Caco-2 (cell line): ENCODE data around the gene GCNT4. TPM values are rescaled to one million over a fixed set of nuclear protein-coding genes. Genes with fewer than 3 reads are reported as not detected.

Experiments used
- BruUV-seq: library from RNA; stranded (reverse); fragments of 400-500 nt; replicated peaks from 2 replicates; lab custom pipeline; 2021; lab: Mats Ljungman, UMichigan
- CTCF ChIA-PET: fragments of 300-600 bp; sonication (Branson Sonifier 250); formaldehyde crosslinking; loops from one replicate; lab custom pipeline; 2022; ENCODE audit warnings: antibody characterized with exemption; lab: Charles Lee
- POLR2A ChIA-PET: fragments of 300-600 bp; sonication (Branson Sonifier 250); formaldehyde crosslinking; loops from one replicate; lab custom pipeline; 2022; ENCODE audit warnings: antibody characterized with exemption; lab: Charles Lee
- DNase-seq, 2 experiments: peaks; one replicate each; pipeline versions ENCODE4 v3.0.0 to v3.0.0-alpha.2; 2020 to 2022
- H3K27me3 ChIP-seq: replicated peaks from 2 replicates; pipeline ENCODE4 v1.6.0; 2011; ENCODE audit warnings: low read length; ENCODE audit not compliant: control insufficient read depth, insufficient read depth
- H3K36me3 ChIP-seq: 2 replicates; pipeline ENCODE4 v1.5.1; 2011; ENCODE audit warnings: low read length; ENCODE audit not compliant: control insufficient read depth, insufficient read depth
- H3K4me1 ChIP-seq: fragments of 250-450 bp; sonication (Bioruptor Pico); 2 replicates; pipeline ENCODE4 v1.5.1; 2020; ENCODE audit warnings: mild to moderate bottlenecking
- H3K4me3 ChIP-seq: 2 replicates; pipeline ENCODE4 v1.5.1; 2011; ENCODE audit warnings: low read depth, mild to moderate bottlenecking, control low read depth, low read length
- H3K9me3 ChIP-seq: fragments of 250-450 bp; sonication (Bioruptor Pico); 2 replicates; pipeline ENCODE4 v1.5.1; 2020; ENCODE audit warnings: mild to moderate bottlenecking, moderate library complexity
- H3K27ac Mint-ChIP-seq: one replicate; pipeline ENCODE4 v1.8.0; 2022; ENCODE audit warnings: mixed read lengths; ENCODE audit not compliant: unreplicated experiment
- H3K27me3 Mint-ChIP-seq: one replicate; pipeline ENCODE4 v1.8.0; 2022; ENCODE audit warnings: mixed read lengths; ENCODE audit not compliant: insufficient read depth, unreplicated experiment
- H3K36me3 Mint-ChIP-seq: one replicate; pipeline ENCODE4 v1.8.0; 2022; ENCODE audit warnings: mild to moderate bottlenecking, mixed read lengths; ENCODE audit not compliant: insufficient read depth, unreplicated experiment
- H3K4me1 Mint-ChIP-seq: one replicate; pipeline ENCODE4 v1.8.0; 2022; ENCODE audit warnings: low read depth, mixed read lengths; ENCODE audit not compliant: unreplicated experiment
- H3K4me3 Mint-ChIP-seq: one replicate; pipeline ENCODE4 v1.8.0; 2022; ENCODE audit warnings: mild to moderate bottlenecking, moderate library complexity, mixed read lengths; ENCODE audit not compliant: unreplicated experiment
- H3K9me3 Mint-ChIP-seq: one replicate; pipeline ENCODE4 v1.8.0; 2022; ENCODE audit warnings: mixed read lengths; ENCODE audit not compliant: unreplicated experiment
- CTCF ChIP-seq, 2 experiments: fragments of 200-600 bp in 1 of 2; IDR thresholded peaks; 1 replicate in 1 of 2; 2 replicates in 1 of 2; pipeline versions ENCODE4 v1.5.1 to v1.8.0; 2011 to 2022; ENCODE audit warnings: antibody characterized with exemption in 1 of 2, control low read depth in 1 of 2, inconsistent platforms in 1 of 2, low read depth in 1 of 2, low read length in 1 of 2, mild to moderate bottlenecking in 1 of 2, moderate library complexity in 1 of 2; ENCODE audit not compliant: insufficient read depth in 1 of 2, severe bottlenecking in 1 of 2, unreplicated experiment in 1 of 2
- intact Hi-C: fragments of 100-400 bp; cut with micrococcal nuclease; formaldehyde crosslinking; loops from one replicate; pipeline ENCODE4 v1.10.0; 2022; ENCODE audit not compliant: unreplicated experiment
- total RNA-seq: library from RNA; stranded (reverse); gene quantifications from 2 replicates; pipeline ENCODE4 v1.2.3, GENCODE V29; 2022

GCNT4 gene
- total RNA-seq, 1 experiment from 2014 or later: 3.0 TPM

- DNase-seq: no peak
- POLR2A ChIA-PET: no interaction called here
- Histone ChIP-seq H3K27me3 (no peaks in the 10 kb centered on the region), H3K9me3 (no peaks in the 10 kb centered on the region), H3K4me1 (no peaks in the 10 kb centered on the region), H3K4me3 (no peak overlapping the region), H3K36me3 (no peaks in the 10 kb centered on the region)
- no peaks in the 10 kb centered on the region for H3K36me3 Mint-ChIP-seq
- H3K4me3 Mint-ChIP-seq: no peak overlapping the region
- no peak for TF ChIP-seq CTCF (IDR thresholded peaks at IDR 0.05; ENCODE audit: insufficient read depth in 1 of 2, low read depth in 1 of 2, low read length in 1 of 2, severe bottlenecking in 1 of 2, unreplicated experiment in 1 of 2)
- no TSS peak for BruUV-seq
- no peaks in the 10 kb centered on the region for H3K27me3 Mint-ChIP-seq
- peaks cover 6% of the 10 kb centered on the region for H3K4me1 Mint-ChIP-seq
- CTCF ChIA-PET: no interaction called here
- intact Hi-C loops: no loop called here
- no peak overlapping the region for H3K27ac Mint-ChIP-seq
- H3K9me3 Mint-ChIP-seq: no peaks in the 10 kb centered on the region
These were observed 30.6 kb downstream of the GCNT4 start for GRCh38 chr5:75021800-75022199.

- DNase-seq: no peak
- TF ChIP-seq CTCF (IDR thresholded peaks at IDR 0.05; ENCODE audit: insufficient read depth in 1 of 2, low read depth in 1 of 2, low read length in 1 of 2, severe bottlenecking in 1 of 2, unreplicated experiment in 1 of 2): no peak
- no peaks in the 10 kb centered on the region for H3K9me3 ChIP-seq
- no peak overlapping the region for H3K4me3 ChIP-seq
- H3K36me3 ChIP-seq: no peaks in the 10 kb centered on the region
- no peaks in the 10 kb centered on the region for H3K27me3 Mint-ChIP-seq
- ChIA-PET CTCF (no interaction called here), POLR2A (no interaction called here)
- H3K36me3 Mint-ChIP-seq: no peaks in the 10 kb centered on the region
- no peaks in the 10 kb centered on the region for H3K9me3 Mint-ChIP-seq
- H3K27me3 ChIP-seq: no peaks in the 10 kb centered on the region
- intact Hi-C loops: no loop called here
- H3K4me1 Mint-ChIP-seq: peaks cover 6% of the 10 kb centered on the region
- no peak overlapping the region for H3K4me3 Mint-ChIP-seq
- no peaks in the 10 kb centered on the region for H3K4me1 ChIP-seq
- no TSS peak for BruUV-seq
- H3K27ac Mint-ChIP-seq: no peak overlapping the region
These were observed 31.1 kb downstream of the GCNT4 start for GRCh38 chr5:75021219-75021618.

- no peak overlapping the region for H3K27ac Mint-ChIP-seq
- no peak for TF ChIP-seq CTCF (IDR thresholded peaks at IDR 0.05; ENCODE audit: insufficient read depth in 1 of 2, low read depth in 1 of 2, low read length in 1 of 2, severe bottlenecking in 1 of 2, unreplicated experiment in 1 of 2)
- POLR2A ChIA-PET: interaction anchor here (0.6 kb wide), 1 partner anchor 56 kb away, joined by 9 read pairs; no protein-coding TSS in a partner anchor
- peaks cover 6% of the 10 kb centered on the region for H3K4me1 Mint-ChIP-seq
- intact Hi-C loops: no loop called here
- no peaks in the 10 kb centered on the region for H3K36me3 Mint-ChIP-seq
- H3K9me3 ChIP-seq: no peaks in the 10 kb centered on the region
- DNase-seq: no peak
- no peaks in the 10 kb centered on the region for H3K9me3 Mint-ChIP-seq
- H3K27me3 ChIP-seq: no peaks in the 10 kb centered on the region
- H3K4me1 ChIP-seq: no peaks in the 10 kb centered on the region
- no peaks in the 10 kb centered on the region for H3K36me3 ChIP-seq
- CTCF ChIA-PET: no interaction called here
- no peaks in the 10 kb centered on the region for H3K27me3 Mint-ChIP-seq
- no TSS peak for BruUV-seq
- H3K4me3 Mint-ChIP-seq: no peak overlapping the region
- H3K4me3 ChIP-seq: no peak overlapping the region
These were observed 32.2 kb downstream of the GCNT4 start for GRCh38 chr5:75020016-75020656.
